GM12892 (cell line): Measurements from ENCODE around the gene TFRC.
A peak's percentile ranks its signal among the peaks of the same experiment; 100 is the strongest.
"Not testable (repeated sequence)": the region's sequence is repeated elsewhere in the genome, so short reads cannot be mapped to it uniquely, and the experiment has no call there.

Source experiments
- DNase-seq: peaks from one replicate; pipeline ENCODE4 v3.0.0; 2011; ENCODE audit not compliant: insufficient read length
- FAIRE-seq: peaks from 2 replicates; lab custom pipeline; 2011; peaks lifted over from hg19 to GRCh38; lab: Jason Lieb, UNC
- POLR2A ChIP-seq: IDR thresholded peaks from 2 replicates; pipeline ENCODE4 v1.6.1; 2011; ENCODE audit warnings: low read depth, low read length, control low read depth
- POLR2AphosphoS5 ChIP-seq: IDR thresholded peaks from 2 replicates; pipeline ENCODE4 v1.6.1; 2011; ENCODE audit warnings: low read depth, low read length, control low read depth
- TAF1 ChIP-seq: IDR thresholded peaks from 2 replicates; pipeline ENCODE4 v1.6.1; 2011; ENCODE audit warnings: low read depth, mild to moderate bottlenecking, control low read depth, low read length, borderline replicate concordance

Gene TFRC

DNA sequence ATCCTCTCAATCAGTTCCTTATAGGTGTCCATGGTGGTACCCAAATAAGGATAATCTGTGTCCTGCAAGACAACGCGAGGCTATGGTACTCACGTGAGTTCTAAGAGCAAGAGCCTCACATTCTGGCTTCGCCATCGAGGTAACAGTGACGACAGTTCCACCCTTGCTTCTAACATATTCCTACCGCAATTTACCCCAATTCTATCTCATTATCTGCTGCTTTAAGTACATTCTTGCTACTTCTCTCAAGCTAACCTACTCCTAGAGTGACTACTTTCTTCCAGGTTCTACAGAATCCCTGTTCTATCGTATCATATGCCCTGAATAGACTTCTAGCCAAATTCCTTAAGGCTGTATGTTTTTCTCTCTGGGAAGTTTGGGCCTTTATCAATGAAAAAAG lies 26.6 kb downstream of the TFRC start:
- FAIRE-seq, result no peak
- TF ChIP-seq POLR2A (no peak), TAF1 (no peak), POLR2AphosphoS5 (no peak)

GRCh38 chr3:196054661-196055060 lies 27.2 kb downstream of the TFRC start:
- FAIRE-seq, result no peak
- DNase-seq, result no peak
- TF ChIP-seq POLR2AphosphoS5 (no peak), POLR2A (no peak), TAF1 (no peak)

More for the DNA sequence above, 26.6 kb downstream of the TFRC start:
- no peak for DNase-seq

DNA sequence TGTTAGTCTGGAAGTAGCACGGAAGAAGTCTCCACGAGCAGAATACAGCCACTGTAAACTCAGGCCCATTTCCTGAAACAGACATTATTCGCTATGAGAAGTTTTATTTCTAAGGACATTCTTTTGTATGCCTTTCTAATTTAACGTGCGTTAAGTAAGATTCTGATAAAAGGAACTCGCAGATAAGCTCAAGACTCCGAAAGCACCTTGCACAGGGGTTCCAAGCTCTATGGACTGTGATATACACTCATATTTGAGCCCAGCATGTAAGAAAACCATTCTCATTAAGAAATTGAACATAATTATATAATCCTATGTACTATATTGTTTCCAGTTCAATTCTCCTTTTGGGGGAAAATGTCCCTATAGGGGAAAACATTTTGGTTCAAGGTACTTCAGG lies 28.4 kb downstream of the TFRC start:
- DNase-seq, result no peak
- FAIRE-seq, result no peak
- no peak for TF ChIP-seq POLR2A
- no peak for TF ChIP-seq TAF1
- TF ChIP-seq POLR2AphosphoS5, result no peak

GRCh38 chr3:196051282-196052076 lies 30.4 kb downstream of the TFRC start:
- peak; percentile 27 for FAIRE-seq
- TF ChIP-seq POLR2A (peak; percentile 26; the same call in 1 of the 2 replicates), POLR2AphosphoS5 (no peak)
- DNase-seq, result no peak

DNA sequence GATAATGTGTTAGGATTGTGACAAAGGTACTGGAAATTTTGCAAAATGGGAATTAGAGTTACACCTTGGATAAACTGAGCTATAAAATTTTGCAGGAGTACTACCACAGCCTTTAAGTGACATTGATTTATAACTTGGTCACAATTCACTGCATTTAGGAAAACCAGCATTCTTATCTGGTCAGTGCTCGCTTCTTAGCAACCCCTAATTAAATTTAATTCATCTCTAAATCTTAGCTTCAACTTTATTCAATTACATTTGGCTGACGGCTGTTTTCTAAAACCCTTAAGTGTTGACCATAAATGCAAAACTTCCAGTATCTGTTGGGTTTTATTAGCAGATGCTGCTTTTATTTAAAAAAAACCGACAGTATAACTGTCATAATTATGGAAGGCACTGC lies 31.3 kb downstream of the TFRC start:
- DNase-seq (no peak), FAIRE-seq (peak; percentile 30)
- TF ChIP-seq POLR2AphosphoS5 (no peak), POLR2A (0 out of 2 replicates have a peak, but pooled peaks have one; percentile 1)

DNA sequence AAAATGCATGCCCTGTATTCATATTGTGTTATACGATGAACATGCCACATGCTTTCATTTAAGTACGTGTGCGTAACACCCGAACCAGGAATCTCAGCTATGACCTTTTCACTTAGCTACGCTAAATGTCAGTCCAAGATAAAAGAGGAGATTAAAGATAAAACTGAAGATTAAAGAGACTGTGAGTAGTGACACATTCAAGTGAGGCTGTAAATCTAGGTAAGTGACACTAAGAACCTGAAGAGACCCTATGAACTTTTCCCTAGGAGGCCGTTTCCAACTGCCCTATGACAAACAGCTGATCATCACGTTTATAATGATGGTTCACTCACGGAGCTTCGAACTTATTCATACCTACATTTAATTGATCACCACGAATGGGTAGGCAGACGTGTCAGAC lies 32.2 kb downstream of the TFRC start:
- FAIRE-seq, result peak; percentile 14
- no peak for DNase-seq
- TF ChIP-seq POLR2A, result no peak
- no peak for TF ChIP-seq POLR2AphosphoS5
- TF ChIP-seq TAF1, result no peak

- DNase-seq (no peak), FAIRE-seq (no peak)
- TF ChIP-seq POLR2AphosphoS5 (no peak), POLR2A (no peak), TAF1 (no peak)
Observed at GRCh38 chr3:196048922-196049598, 32.8 kb downstream of the TFRC start.

- FAIRE-seq (peak; percentile 5), DNase-seq (no peak)
Observed at GRCh38 chr3:196047391-196048030, 34.4 kb downstream of the TFRC start.

GRCh38 chr3:196044513-196044912 lies 37.4 kb downstream of the TFRC start:
- FAIRE-seq (no peak), DNase-seq (no peak)
- TF ChIP-seq POLR2AphosphoS5 (no peak), TAF1 (no peak), POLR2A (no peak)

More at GRCh38 chr3:196047391-196048030, 34.4 kb downstream of the TFRC start:
- TF ChIP-seq POLR2AphosphoS5, result peak; percentile 88; the same call in 1 of the 2 replicates
- TF ChIP-seq TAF1, result no peak
- TF ChIP-seq POLR2A, result peak; percentile 79

DNA sequence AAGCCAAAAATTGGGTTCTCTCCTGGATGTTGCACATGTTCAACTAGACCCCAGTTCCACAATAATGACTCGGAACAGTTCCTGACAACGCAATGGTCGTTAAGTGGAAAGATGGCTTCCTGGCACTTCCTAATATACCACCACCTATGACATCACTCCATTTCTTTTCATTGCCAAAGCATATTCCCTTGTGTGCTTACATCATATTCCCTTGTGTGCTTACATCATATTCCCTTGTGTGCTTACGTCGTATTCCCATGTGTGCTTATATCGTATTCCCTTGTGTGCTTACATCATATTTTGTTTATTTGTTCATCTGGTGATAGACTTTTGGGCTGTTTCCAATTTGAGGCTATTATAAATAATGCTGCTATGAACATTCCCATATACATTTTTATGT lies 39.2 kb downstream of the TFRC start:
- FAIRE-seq (no peak), DNase-seq (no peak)
- no peak for TF ChIP-seq TAF1
- no peak for TF ChIP-seq POLR2AphosphoS5
- no peak for TF ChIP-seq POLR2A

DNA sequence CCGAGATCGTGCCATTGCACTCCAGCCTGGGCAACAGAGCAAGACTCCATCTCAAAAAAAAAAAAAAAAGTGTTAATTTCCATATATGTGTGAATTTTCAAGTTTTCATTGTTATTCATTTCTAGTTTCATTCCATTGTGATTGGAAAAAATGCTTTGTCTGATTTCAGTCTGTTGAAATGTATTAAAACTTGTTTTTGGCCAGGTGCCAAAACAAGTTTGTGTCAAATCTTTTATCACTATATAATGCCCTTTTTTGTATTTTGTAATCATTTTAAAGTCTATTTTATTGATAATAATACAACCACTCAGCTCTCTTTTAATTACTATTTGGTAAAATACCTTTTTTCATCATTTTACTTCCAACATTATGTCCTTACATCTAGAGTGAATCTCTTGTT lies 42.5 kb downstream of the TFRC start:
- FAIRE-seq (no peak), DNase-seq (no peak)
- TF ChIP-seq TAF1 (no peak), POLR2A (no peak), POLR2AphosphoS5 (no peak)

DNA sequence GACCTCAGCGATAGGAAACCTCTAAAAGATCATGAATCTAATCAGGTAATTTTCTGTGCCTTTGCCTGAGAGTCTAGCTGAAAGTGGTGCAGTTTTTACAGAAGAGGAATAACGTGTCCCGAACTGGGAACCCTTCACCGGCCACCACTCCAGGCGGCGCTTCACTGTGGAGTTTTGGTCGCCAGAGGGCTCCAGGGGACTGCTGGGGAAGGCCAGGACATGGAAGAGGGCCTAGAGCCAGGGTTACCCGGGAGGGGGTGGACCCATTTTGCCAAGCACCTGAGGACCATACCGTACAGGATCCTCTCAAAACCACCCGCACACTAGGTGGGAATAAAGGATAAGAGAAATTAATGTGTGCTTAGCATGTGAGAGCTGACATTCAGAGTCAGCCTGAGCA lies 55.8 kb downstream of the TFRC start:
- peak; percentile 14 for FAIRE-seq
- DNase-seq, result not testable (repeated sequence)

DNA sequence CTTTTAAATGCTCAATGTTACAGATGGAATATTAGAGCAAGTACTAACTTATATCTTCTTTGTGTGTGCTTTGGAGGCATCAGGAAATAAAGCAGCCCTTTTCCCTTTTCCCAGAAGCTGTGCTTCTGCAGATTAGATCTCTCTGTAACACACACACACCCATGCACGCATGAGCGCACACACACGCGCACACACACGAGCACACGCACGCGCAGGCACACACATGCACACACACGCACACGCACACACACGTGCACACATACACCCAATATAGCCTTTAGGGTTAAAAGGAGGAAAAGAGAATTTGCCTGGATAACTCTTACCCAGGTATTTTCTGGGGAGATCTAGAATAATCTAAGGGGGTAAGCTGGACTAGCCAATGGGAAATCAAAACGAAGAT lies 56.9 kb downstream of the TFRC start:
- FAIRE-seq, result no peak
- TF ChIP-seq POLR2AphosphoS5 (no peak), TAF1 (no peak), POLR2A (no peak)
- no peak for DNase-seq
